H1 (cell line): ENCODE results near the gene DPP8. TPM values are rescaled to one million over a fixed set of nuclear protein-coding genes. Genes with fewer than 3 reads are reported as not detected.

ENCODE experiments used
- CTCF ChIA-PET: fragments of 300-600 bp; sonication (Branson Sonifier 250); formaldehyde crosslinking; loops from one replicate; lab custom pipeline; 2021; ENCODE audit not compliant: partially characterized antibody; lab: Charles Lee
- POLR2A ChIA-PET: fragments of 300-600 bp; sonication (Branson Sonifier 250); formaldehyde crosslinking; loops from one replicate; lab custom pipeline; 2021; ENCODE audit warnings: inconsistent platforms; ENCODE audit not compliant: partially characterized antibody; lab: Charles Lee
- DNase-seq, 2 experiments: peaks; one replicate each; pipeline versions ENCODE4 v3.0.0 to v3.0.0-alpha.2; 2010 to 2022; ENCODE audit warnings: low spot score in 2 of 2, low read depth in 1 of 2, mixed read lengths in 1 of 2
- FAIRE-seq: peaks from 2 replicates; lab custom pipeline; 2011; peaks lifted over from hg19 to GRCh38; lab: Jason Lieb, UNC
- H2AFZ ChIP-seq: 2 replicates; pipeline ENCODE4 v1.8.1; 2012; ENCODE audit warnings: low read length, inconsistent platforms
- H2AK5ac ChIP-seq: 2 replicates; pipeline ENCODE4 v1.6.1; 2013; ENCODE audit warnings: low read depth, low read length
- H2BK120ac ChIP-seq: replicated peaks from 2 replicates; pipeline ENCODE3; 2013; ENCODE audit warnings: low read depth, low read length, inconsistent platforms
- H2BK12ac ChIP-seq: 2 replicates; pipeline ENCODE4 v1.6.1; 2013; ENCODE audit warnings: low read depth, low read length
- H2BK15ac ChIP-seq: 2 replicates; pipeline ENCODE4 v1.6.1; 2013; ENCODE audit warnings: low read length
- H2BK20ac ChIP-seq: 2 replicates; pipeline ENCODE4 v1.6.1; 2013; ENCODE audit warnings: low read length
- H2BK5ac ChIP-seq: 2 replicates; pipeline ENCODE4 v1.6.1; 2013; ENCODE audit warnings: low read depth, low read length
- H3K14ac ChIP-seq: 2 replicates; pipeline ENCODE4 v1.6.1; 2013; ENCODE audit warnings: inconsistent platforms; ENCODE audit not compliant: insufficient read length
- H3K18ac ChIP-seq: 2 replicates; pipeline ENCODE4 v1.6.1; 2013; ENCODE audit warnings: low read length; ENCODE audit errors: extremely low read depth
- H3K23ac ChIP-seq: 2 replicates; pipeline ENCODE4 v1.6.1; 2013; ENCODE audit warnings: inconsistent platforms; ENCODE audit not compliant: insufficient read length
- H3K23me2 ChIP-seq: 2 replicates; pipeline ENCODE4 v1.6.1; 2013; ENCODE audit warnings: low read depth, low read length
- H3K27ac ChIP-seq: 2 replicates; pipeline ENCODE4 v1.6.1; 2011; ENCODE audit warnings: low read depth, low read length, inconsistent platforms
- H3K27me3 ChIP-seq, 4 experiments: replicated peaks in 1 of 4; 1 replicate in 1 of 4; 2 replicates in 3 of 4; pipeline versions ENCODE4 v1.6.1 to v1.8.1; 2011 to 2013; ENCODE audit warnings: low read length in 3 of 4, mild to moderate bottlenecking in 3 of 4, inconsistent platforms in 2 of 4, mixed read lengths in 2 of 4, moderate library complexity in 1 of 4; ENCODE audit not compliant: control insufficient read depth in 3 of 4, insufficient read depth in 3 of 4; ENCODE audit errors: extremely low read depth in 1 of 4
- H3K36me3 ChIP-seq, 4 experiments: 2 replicates each; pipeline versions ENCODE4 v1.6.1 to v1.8.1; 2011 to 2013; ENCODE audit warnings: mild to moderate bottlenecking in 4 of 4, low read length in 3 of 4, moderate library complexity in 2 of 4, control low read depth in 1 of 4, inconsistent platforms in 1 of 4; ENCODE audit not compliant: insufficient read depth in 4 of 4, control insufficient read depth in 2 of 4
- H3K4ac ChIP-seq: replicated peaks from 2 replicates; pipeline ENCODE3; 2013; ENCODE audit warnings: low read length, low read depth, mixed read lengths, inconsistent platforms; ENCODE audit not compliant: insufficient read length
- H3K4me1 ChIP-seq, 4 experiments: replicated peaks in 1 of 4; 1 replicate in 1 of 4; 2 replicates in 3 of 4; pipeline versions ENCODE4 v1.6.1 to v1.8.1; 2011 to 2013; ENCODE audit warnings: low read length in 3 of 4, inconsistent platforms in 2 of 4, mixed read lengths in 1 of 4; ENCODE audit not compliant: insufficient read depth in 4 of 4, control insufficient read depth in 3 of 4
- H3K4me2 ChIP-seq, 2 experiments: 2 replicates each; pipeline versions ENCODE4 v1.6.1 to v1.8.1; 2011 to 2013; ENCODE audit warnings: low read depth in 2 of 2, low read length in 2 of 2, control low read depth in 1 of 2, inconsistent platforms in 1 of 2, mild to moderate bottlenecking in 1 of 2; ENCODE audit not compliant: insufficient read depth in 1 of 2
- H3K4me3 ChIP-seq, 4 experiments: fragments of 200-600, 300-600 bp in 1 of 4; sonication (generic), shearing (Covaris generic), sonication (Bioruptor Twin) in 1 of 4; 2 replicates each; pipeline versions ENCODE4 v1.5.1 to v1.8.1; 2011 to 2016; ENCODE audit warnings: low read length in 4 of 4, low read depth in 3 of 4, control low read depth in 2 of 4, inconsistent platforms in 2 of 4, mild to moderate bottlenecking in 2 of 4, mixed read lengths in 1 of 4, moderate library complexity in 1 of 4; ENCODE audit not compliant: insufficient read depth in 2 of 4; ENCODE audit errors: extremely low read depth in 1 of 4
- H3K56ac ChIP-seq: replicated peaks from 2 replicates; pipeline ENCODE3; 2013; ENCODE audit warnings: low read depth, mild to moderate bottlenecking, mixed read lengths, low read length, inconsistent platforms; ENCODE audit not compliant: insufficient read length
- H3K79me1 ChIP-seq: 2 replicates; pipeline ENCODE4 v1.6.1; 2013; ENCODE audit warnings: low read depth, low read length, control low read depth
- H3K79me2 ChIP-seq, 2 experiments: 2 replicates each; pipeline versions ENCODE4 v1.6.1 to v1.8.1; 2012 to 2013; ENCODE audit warnings: low read length in 2 of 2, mild to moderate bottlenecking in 2 of 2, inconsistent platforms in 1 of 2; ENCODE audit not compliant: insufficient read depth in 2 of 2, control insufficient read depth in 1 of 2
- H3K9ac ChIP-seq, 4 experiments: replicated peaks in 1 of 4; 1 replicate in 1 of 4; 2 replicates in 3 of 4; pipeline versions ENCODE4 v1.6.1 to v1.8.1; 2011 to 2013; ENCODE audit warnings: low read depth in 3 of 4, low read length in 3 of 4, control low read depth in 2 of 4, mild to moderate bottlenecking in 2 of 4, moderate library complexity in 2 of 4, inconsistent platforms in 1 of 4; ENCODE audit errors: extremely low read depth in 1 of 4
- H3K9me3 ChIP-seq, 2 experiments: 2 replicates each; pipeline versions ENCODE4 v1.6.1 to v1.8.1; 2012 to 2013; ENCODE audit warnings: mild to moderate bottlenecking in 2 of 2, moderate library complexity in 2 of 2, control low read depth in 1 of 2, inconsistent platforms in 1 of 2, low read depth in 1 of 2, low read length in 1 of 2, mixed read lengths in 1 of 2; ENCODE audit not compliant: insufficient read depth in 2 of 2
- H4K20me1 ChIP-seq, 2 experiments: replicated peaks in 1 of 2; 2 replicates each; pipeline versions ENCODE3 to v1.8.1; 2011 to 2013; ENCODE audit warnings: inconsistent platforms in 2 of 2, low read length in 2 of 2, mild to moderate bottlenecking in 1 of 2; ENCODE audit not compliant: insufficient read depth in 2 of 2, control insufficient read depth in 1 of 2
- H4K5ac ChIP-seq: 2 replicates; pipeline ENCODE4 v1.6.1; 2013; ENCODE audit warnings: low read length, low read depth, mixed read lengths, inconsistent platforms; ENCODE audit not compliant: insufficient read length
- H4K8ac ChIP-seq: 2 replicates; pipeline ENCODE4 v1.8.0; 2013; ENCODE audit warnings: mild to moderate bottlenecking, moderate library complexity, low read length, inconsistent platforms; ENCODE audit not compliant: insufficient read depth; ENCODE audit errors: extremely low read depth
- H4K91ac ChIP-seq: replicated peaks from 2 replicates; pipeline ENCODE3; 2013; ENCODE audit warnings: low read length, mixed read lengths, inconsistent platforms; ENCODE audit not compliant: insufficient read length
- CHD1 ChIP-seq: IDR thresholded peaks from 2 replicates; pipeline ENCODE4 v1.6.1; 2012; ENCODE audit warnings: low read depth, low read length, improper control_type of control experiment
- HDAC6 ChIP-seq: IDR thresholded peaks from one replicate; pipeline ENCODE4 v1.7.1; 2012; ENCODE audit warnings: low read depth, mild to moderate bottlenecking, inconsistent platforms, low read length, moderate library complexity
- RFX5 ChIP-seq: IDR thresholded peaks from 2 replicates; pipeline ENCODE4 v1.6.1; 2011; ENCODE audit warnings: low read depth, low read length, improper control_type of control experiment, borderline replicate concordance
- SAP30 ChIP-seq: fragments of 300-600 bp; sonication (generic); IDR thresholded peaks from 2 replicates; pipeline ENCODE4 v1.7.1; 2012; ENCODE audit warnings: low read length, moderate library complexity, mild to moderate bottlenecking, inconsistent platforms; ENCODE audit not compliant: insufficient read depth, insufficient replicate concordance
- SIRT6 ChIP-seq: IDR thresholded peaks from one replicate; pipeline ENCODE4 v1.7.1; 2012; ENCODE audit warnings: low read length, inconsistent platforms
- WGBS, 2 experiments: shearing (Covaris generic) in 1 of 2; methylation state at CpG; one replicate each; pipeline versions ENCODE4 v1.1.6 to v1.1.7; 2013 to 2015; ENCODE audit warnings: low lambda C conversion rate in 2 of 2, mixed read lengths in 2 of 2, inconsistent platforms in 1 of 2, low coverage in 1 of 2, missing lambda C conversion rate in 1 of 2; ENCODE audit not compliant: insufficient replicate concordance in 2 of 2, insufficient coverage in 1 of 2, insufficient read length in 1 of 2; ENCODE audit errors: extremely low coverage in 1 of 2, missing lambda C conversion rate in 1 of 2; 5-methylcytosine and 5-hydroxymethylcytosine counted together
- polyA plus RNA-seq, 7 experiments: library from polyadenylated mRNA; depleted of rRNA in 3 of 7; stranded (reverse) in 5 of 7; unstranded in 2 of 7; fragments of >200 nt in 5 of 7; fragments of 200-250 nt in 2 of 7; gene quantifications; 1 replicate in 5 of 7; 2 replicates in 1 of 7; 4 replicates in 1 of 7; pipeline versions ENCODE4 v1.2.1 to v1.2.3, GENCODE V29; 2011 to 2013; ENCODE audit warnings: missing spikeins in 2 of 7, mixed read lengths in 2 of 7
- total RNA-seq: library from RNA; stranded (reverse); fragmentation: NEBNext Ultra II Directional; extraction: Animal tissue kit (Norgen Biotek cat#: 25700); gene quantifications from 2 replicates; pipeline ENCODE4 v1.2.1, GENCODE V29; 2021
- TF ChIP-seq, protein P1 (sequence below): IDR thresholded peaks from 2 replicates; pipeline ENCODE4 v1.6.1; 2012; ENCODE audit warnings: inconsistent platforms

The DPP8 gene
- total and polyA plus RNA-seq, 2 of the 8 experiments (the other 6 are each of a cell fraction or from before 2014, with no cell fraction given): 9.9 to 26.0 TPM

DNA sequence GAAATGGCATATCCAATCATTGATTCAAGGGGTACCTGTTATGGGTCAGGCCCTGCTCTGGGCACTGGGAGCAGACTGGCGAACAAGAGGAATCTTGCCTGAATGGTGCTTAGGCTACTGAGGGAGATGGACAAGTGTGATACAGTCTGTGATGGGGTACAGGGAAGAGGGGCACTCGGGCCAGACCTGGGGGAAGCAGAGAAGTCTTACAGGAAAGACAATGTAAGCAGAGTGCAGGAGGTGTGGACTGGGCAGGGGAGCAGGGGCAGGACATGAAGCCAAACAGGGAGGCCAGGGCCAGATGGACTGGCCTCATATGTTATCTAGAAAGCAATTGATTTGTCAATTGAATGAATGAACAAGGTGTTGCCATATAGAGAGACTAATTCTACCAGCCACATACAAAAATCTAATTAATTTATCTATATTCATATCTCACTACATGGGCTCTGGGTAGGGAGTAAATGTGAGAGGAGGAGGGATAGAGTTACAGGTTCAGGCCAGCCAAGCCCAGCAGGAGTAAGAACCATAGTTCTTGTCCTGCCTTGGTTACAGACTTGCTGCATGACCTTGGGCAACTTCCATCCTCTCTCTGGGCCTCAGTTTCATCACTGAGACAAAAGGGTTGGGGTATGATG, 91.2 kb downstream of the DPP8 start:
- DNase-seq (peak in 1 of 2 experiments; percentile 41), FAIRE-seq (no peak)
- H3K9ac ChIP-seq: no peak overlapping the region
- H3K23me2 ChIP-seq: peaks cover 15% of the 10 kb centered on the region
- no peaks in the 10 kb centered on the region for H3K79me2 ChIP-seq
- peaks cover 0 to 16% (median 9%) of the 10 kb centered on the region in 4 experiments; a peak in 4 of 7 replicates for H3K27me3 ChIP-seq
- no peak overlapping the region for H3K4me2 ChIP-seq
- no peak overlapping the region for H2BK15ac ChIP-seq
- H3K9me3 ChIP-seq: no peaks in the 10 kb centered on the region
- ChIA-PET POLR2A (interaction anchor here (1.3 kb wide), 2 partner anchors 10 kb away, joined by 3 to 4 read pairs; no protein-coding TSS in a partner anchor), CTCF (interaction anchor here (0.7 to 1.8 kb wide), 3 partner anchors 19 to 27 kb away, joined by 3 to 8 read pairs (median 5); no protein-coding TSS in a partner anchor)
- no peak overlapping the region for H2AFZ ChIP-seq
- H2BK120ac ChIP-seq: no peak overlapping the region
- no peaks in the 10 kb centered on the region for H3K36me3 ChIP-seq
- H3K18ac ChIP-seq: no peak overlapping the region
- no peak overlapping the region for H4K8ac ChIP-seq
- H2BK12ac ChIP-seq: no peak overlapping the region; the same call in 1 of the 2 replicates
- no peak overlapping the region for H3K23ac ChIP-seq
- H3K56ac ChIP-seq: no peak overlapping the region
- H2AK5ac ChIP-seq: no peak overlapping the region
- H3K4me3 ChIP-seq: no peak overlapping the region
- H2BK5ac ChIP-seq: no peak overlapping the region
- no peaks in the 10 kb centered on the region for H3K79me1 ChIP-seq
- 93% methylated on average over 2 of the region's 2 CpGs; no CpG with 5 or more reads in 1 of the 2 experiments for WGBS, 2 experiments
- H4K5ac ChIP-seq: no peak overlapping the region
- H4K91ac ChIP-seq: no peak overlapping the region
- H3K27ac ChIP-seq: no peak overlapping the region
- H4K20me1 ChIP-seq: no peaks in the 10 kb centered on the region
- no peak overlapping the region for H3K14ac ChIP-seq
- peaks cover 4 to 20% (median 7%) of the 10 kb centered on the region in 4 experiments; a peak in 6 of 7 replicates for H3K4me1 ChIP-seq
- no peak overlapping the region for H3K4ac ChIP-seq
- H2BK20ac ChIP-seq: no peak overlapping the region
- TF ChIP-seq, protein P1, sequence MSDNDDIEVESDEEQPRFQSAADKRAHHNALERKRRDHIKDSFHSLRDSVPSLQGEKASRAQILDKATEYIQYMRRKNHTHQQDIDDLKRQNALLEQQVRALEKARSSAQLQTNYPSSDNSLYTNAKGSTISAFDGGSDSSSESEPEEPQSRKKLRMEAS: no peak
- TF ChIP-seq SAP30 (no peak), SIRT6 (no peak), HDAC6 (no peak), RFX5 (no peak), CHD1 (no peak)
